Adrenal gland (tissue), 12 donors: Measurements from ENCODE around the gene PCNX4. TPM values are rescaled to one million over a fixed set of nuclear protein-coding genes. Genes with fewer than 3 reads are reported as not detected.

Source experiments
- DNase-seq, 7 donors: peaks; one replicate each; pipeline ENCODE4 v3.0.0-alpha.2; 2019 to 2020
- H3K27ac ChIP-seq, 5 donors: fragments of 200-600 bp; sonication (generic) in 4 of 5; 1 replicate in 3 of 5; 2 replicates in 2 of 5; pipeline versions ENCODE4 v1.5.1 to v1.8.0; 2016 to 2020; ENCODE audit warnings: mild to moderate bottlenecking in 1 of 5
- H3K27me3 ChIP-seq: fragments of 200-600 bp; 2 replicates; pipeline ENCODE4 v1.8.0; 2021
- H3K36me3 ChIP-seq, 2 donors: fragments of 200-600 bp; replicated peaks in 1 of 2; 1 replicate in 1 of 2; 2 replicates in 1 of 2; pipeline versions ENCODE4 v1.5.1 to v1.8.0; 2018 to 2022
- H3K4me1 ChIP-seq, 2 donors: fragments of 200-600 bp; replicated peaks in 1 of 2; 1 replicate in 1 of 2; 2 replicates in 1 of 2; pipeline versions ENCODE4 v1.5.1 to v1.8.0; 2018 to 2021
- H3K4me3 ChIP-seq, 4 donors: fragments of 200-600 bp; sonication (generic) in 3 of 4; one replicate each; pipeline ENCODE4 v1.5.1; 2016 to 2018
- H3K9me3 ChIP-seq, 3 donors: fragments of 200-600 bp; sonication (generic) in 1 of 3; replicated peaks in 1 of 3; 1 replicate in 2 of 3; 2 replicates in 1 of 3; pipeline versions ENCODE4 v1.5.1 to v1.8.0; 2016 to 2021
- POLR2A ChIP-seq, 2 donors: fragments of 450-650 bp; IDR thresholded peaks; one replicate each; pipeline ENCODE4 v1.6.1; 2017; ENCODE audit warnings: antibody characterized with exemption in 2 of 2, mild to moderate bottlenecking in 2 of 2, moderate library complexity in 1 of 2
- WGBS, 4 donors: extraction: QIAGEN DNeasy Blood & Tissue Kit in 2 of 4; methylation state at CpG; one replicate each; pipeline versions ENCODE4 v1.1.5 to v1.1.7; 2013 to 2017; 5-methylcytosine and 5-hydroxymethylcytosine counted together
- intact Hi-C, 2 donors: fragments of 100-400 bp; cut with DNase I; formaldehyde crosslinking; loops; one replicate each; pipeline versions ENCODE4 v1.14.1 to v1.15.0; 2022 to 2023
- polyA plus RNA-seq, 3 donors: library from polyadenylated mRNA; stranded (reverse); fragments of 200-250 nt in 2 of 3; fragments of 350-450 nt in 1 of 3; fragmentation: Illumina TruSeq in 1 of 3; extraction: RNeasy Lipid Tissue Mini Kit (QIAGEN cat#74804) in 1 of 3; gene quantifications; one replicate each; pipeline ENCODE4 v1.2.3, GENCODE V29; 2013 to 2014
- total RNA-seq, 9 donors: library from RNA; depleted of rRNA in 4 of 9; stranded (reverse); fragments of >200 nt in 4 of 9; fragments of 120-200 nt in 1 of 9; fragmentation: NEBNext Ultra II Directional in 1 of 9; extraction: Animal tissue kit (Norgen Biotek cat#: 25700) in 1 of 9; gene quantifications; one replicate each; pipeline versions ENCODE4 v1.1.0 to v1.2.4, GENCODE V29; 2013 to 2023
- TF ChIP-seq, protein P1 (sequence below), 6 experiments: fragments of 450-650 bp in 4 of 6; fragments of 200-600 bp in 2 of 6; sonication (generic) in 1 of 6; IDR thresholded peaks; 1 replicate in 5 of 6; 2 replicates in 1 of 6; pipeline versions ENCODE4 v1.5.1 to v1.8.0; 2016 to 2021; ENCODE audit warnings: antibody characterized with exemption in 6 of 6, mild to moderate bottlenecking in 2 of 6, moderate library complexity in 1 of 6
- donor health status: healthy with polysubstance abuse.
- donor health status: Bipolar disorder and iron deficiency.
- donor health status: DM: yes; HTN: yes; CAD: no.
- donor health status: DM: no; HTN: no; CAD: no.
- donor health status: DM: no; HTN: no; CAD: no.
- donor health status: DM: yes; HTN: yes; CAD: no.

PCNX4 gene
- total and polyA plus RNA-seq, 12 donors, result 24.9 to 204 (median 58.1) TPM

GRCh38 chr14:60214415-60215126, 122.8 kb downstream of the PCNX4 start:
- Histone ChIP-seq H3K4me3 (no peak overlapping the region), H3K27ac (no peak overlapping the region), H3K36me3 (no peaks in the 10 kb centered on the region), H3K27me3 (no peaks in the 10 kb centered on the region), H3K4me1 (no peaks in the 10 kb centered on the region), H3K9me3 (no peaks in the 10 kb centered on the region)
- intact Hi-C loops, result no loop called here
- no peak for DNase-seq
- TF ChIP-seq POLR2A (IDR thresholded peaks at IDR 0.05), result no peak
- TF ChIP-seq, protein P1, sequence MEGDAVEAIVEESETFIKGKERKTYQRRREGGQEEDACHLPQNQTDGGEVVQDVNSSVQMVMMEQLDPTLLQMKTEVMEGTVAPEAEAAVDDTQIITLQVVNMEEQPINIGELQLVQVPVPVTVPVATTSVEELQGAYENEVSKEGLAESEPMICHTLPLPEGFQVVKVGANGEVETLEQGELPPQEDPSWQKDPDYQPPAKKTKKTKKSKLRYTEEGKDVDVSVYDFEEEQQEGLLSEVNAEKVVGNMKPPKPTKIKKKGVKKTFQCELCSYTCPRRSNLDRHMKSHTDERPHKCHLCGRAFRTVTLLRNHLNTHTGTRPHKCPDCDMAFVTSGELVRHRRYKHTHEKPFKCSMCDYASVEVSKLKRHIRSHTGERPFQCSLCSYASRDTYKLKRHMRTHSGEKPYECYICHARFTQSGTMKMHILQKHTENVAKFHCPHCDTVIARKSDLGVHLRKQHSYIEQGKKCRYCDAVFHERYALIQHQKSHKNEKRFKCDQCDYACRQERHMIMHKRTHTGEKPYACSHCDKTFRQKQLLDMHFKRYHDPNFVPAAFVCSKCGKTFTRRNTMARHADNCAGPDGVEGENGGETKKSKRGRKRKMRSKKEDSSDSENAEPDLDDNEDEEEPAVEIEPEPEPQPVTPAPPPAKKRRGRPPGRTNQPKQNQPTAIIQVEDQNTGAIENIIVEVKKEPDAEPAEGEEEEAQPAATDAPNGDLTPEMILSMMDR (IDR thresholded peaks at IDR 0.05), result no peak
- 34 to 50% (median 43%) methylated on average over 1 of the region's 1 CpG for WGBS, 4 donors

GRCh38 chr14:60215127-60215444, 123.4 kb downstream of the PCNX4 start:
- intact Hi-C loops, result no loop called here
- 68 to 90% (median 78%) methylated on average over 2 of the region's 2 CpGs for WGBS, 4 donors
- no peak overlapping the region for H3K27ac ChIP-seq

DNA sequence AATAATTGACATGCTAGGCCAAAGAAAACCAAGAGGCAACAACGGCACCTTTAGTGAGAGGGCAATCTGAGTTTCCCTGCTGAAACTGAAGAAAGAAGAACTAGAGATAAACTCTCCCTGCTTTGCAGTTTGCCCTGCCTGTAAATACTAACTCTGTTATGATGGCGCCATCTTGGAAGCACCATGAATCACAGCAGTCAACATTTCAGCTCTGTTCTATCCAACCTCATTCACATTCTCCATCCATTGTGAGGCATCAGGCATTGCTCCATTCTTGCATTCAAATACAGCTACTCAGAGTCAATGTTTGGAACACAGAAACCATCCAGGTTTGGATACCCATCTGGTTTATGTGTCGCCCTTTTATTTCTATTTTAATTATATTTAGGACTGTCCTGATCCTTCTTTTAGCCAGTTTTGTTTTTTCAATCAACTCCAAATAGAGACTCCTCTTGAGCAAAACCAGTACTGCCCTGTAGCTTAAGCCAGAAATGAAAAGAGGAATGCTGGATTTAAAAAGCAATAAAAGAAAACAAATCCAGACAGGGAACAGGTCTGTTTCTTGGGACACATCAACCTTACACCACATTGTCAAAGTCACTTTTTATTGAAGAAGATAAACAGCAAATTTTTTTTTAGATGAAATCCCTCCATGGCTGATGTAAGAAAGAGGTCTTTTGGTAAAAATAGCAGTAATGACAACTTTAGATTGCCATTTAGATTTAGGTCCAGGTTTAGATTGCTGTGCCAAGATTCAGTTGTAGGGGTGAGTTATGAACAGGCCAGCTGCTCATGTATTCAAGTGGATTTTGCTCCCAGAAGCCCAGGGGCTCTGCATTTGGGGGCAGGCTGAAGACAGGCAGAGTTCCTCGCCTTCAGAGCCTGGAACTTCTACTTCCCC, 124.0 kb downstream of the PCNX4 start:
- no peak for DNase-seq
- WGBS, 4 donors, result 84 to 87% (median 85%) methylated on average over 4 of the region's 4 CpGs
- Histone ChIP-seq H3K9me3 (no peaks in the 10 kb centered on the region), H3K4me1 (no peaks in the 10 kb centered on the region), H3K36me3 (no peaks in the 10 kb centered on the region), H3K4me3 (no peak overlapping the region), H3K27ac (no peak overlapping the region), H3K27me3 (no peaks in the 10 kb centered on the region)
- intact Hi-C loops, result no loop called here
- no peak for TF ChIP-seq POLR2A (IDR thresholded peaks at IDR 0.05)
- TF ChIP-seq, protein P1 (IDR thresholded peaks at IDR 0.05), result no peak

More at GRCh38 chr14:60215127-60215444, 123.4 kb downstream of the PCNX4 start:
- TF ChIP-seq, protein P1 (IDR thresholded peaks at IDR 0.05), result no peak
- TF ChIP-seq POLR2A (IDR thresholded peaks at IDR 0.05), result no peak
- Histone ChIP-seq H3K36me3 (no peaks in the 10 kb centered on the region), H3K9me3 (no peaks in the 10 kb centered on the region), H3K27me3 (no peaks in the 10 kb centered on the region), H3K4me1 (no peaks in the 10 kb centered on the region), H3K4me3 (no peak overlapping the region)
- no peak for DNase-seq

DNA sequence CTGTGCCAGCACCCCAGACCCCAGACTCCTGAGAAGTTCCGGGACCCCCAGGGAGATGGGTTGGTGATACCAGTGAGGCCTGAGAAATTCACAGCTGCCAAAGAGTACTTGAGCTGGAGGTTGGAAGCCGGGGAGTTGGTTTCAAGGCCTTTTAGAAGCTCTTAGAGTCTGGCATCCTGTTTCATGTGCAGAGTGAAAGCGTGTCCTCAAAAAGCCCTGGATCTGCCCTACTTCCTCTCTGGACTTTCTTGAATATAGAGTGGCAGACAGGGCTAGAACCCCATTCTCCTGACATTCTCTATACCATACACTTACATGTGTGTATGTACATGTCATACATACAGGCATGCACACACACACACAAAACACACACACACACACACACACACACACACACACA, 126.0 kb downstream of the PCNX4 start:
- WGBS, 4 donors, result 47 to 79% (median 54%) methylated on average over 3 of the region's 3 CpGs
- DNase-seq, result no peak
- Histone ChIP-seq H3K36me3 (no peaks in the 10 kb centered on the region), H3K4me3 (no peak overlapping the region), H3K27ac (no peak overlapping the region), H3K9me3 (no peaks in the 10 kb centered on the region), H3K27me3 (no peaks in the 10 kb centered on the region), H3K4me1 (no peaks in the 10 kb centered on the region)
- intact Hi-C loops, result no loop called here
- TF ChIP-seq, protein P1 (IDR thresholded peaks at IDR 0.05), result no peak
- no peak for TF ChIP-seq POLR2A (IDR thresholded peaks at IDR 0.05)
